ENCODE data around the gene HNF1B.

- TF ChIP-seq ZNF70 (CRISPR knock-in tag; IDR thresholded peaks at IDR 0.05) (no peak), TOX (CRISPR knock-in tag; IDR thresholded peaks at IDR 0.05; ENCODE audit: borderline replicate concordance) (no peak), CREB5 (CRISPR knock-in tag; IDR thresholded peaks at IDR 0.05; ENCODE audit: low read depth) (no peak), CSRNP3 (CRISPR knock-in tag; IDR thresholded peaks at IDR 0.05) (no peak), RARB (CRISPR knock-in tag; IDR thresholded peaks at IDR 0.05) (no peak), ZFP30 (CRISPR knock-in tag; IDR thresholded peaks at IDR 0.05) (no peak), ESRRG (CRISPR knock-in tag; IDR thresholded peaks at IDR 0.05) (no peak), OSR1 (CRISPR knock-in tag; IDR thresholded peaks at IDR 0.05) (no peak), PPARA (CRISPR knock-in tag; IDR thresholded peaks at IDR 0.05; ENCODE audit: borderline replicate concordance) (no peak), ZFP3 (CRISPR knock-in tag; IDR thresholded peaks at IDR 0.05) (no peak), ARNTL (CRISPR knock-in tag; IDR thresholded peaks at IDR 0.05; ENCODE audit: borderline replicate concordance, low read depth) (no peak), ZNF565 (CRISPR knock-in tag; conservative IDR thresholded peaks at IDR 0.05; ENCODE audit: low read depth) (no peak), BACH2 (CRISPR knock-in tag; IDR thresholded peaks at IDR 0.05; ENCODE audit: borderline replicate concordance) (no peak)
- TF ChIP-seq, protein P1, sequence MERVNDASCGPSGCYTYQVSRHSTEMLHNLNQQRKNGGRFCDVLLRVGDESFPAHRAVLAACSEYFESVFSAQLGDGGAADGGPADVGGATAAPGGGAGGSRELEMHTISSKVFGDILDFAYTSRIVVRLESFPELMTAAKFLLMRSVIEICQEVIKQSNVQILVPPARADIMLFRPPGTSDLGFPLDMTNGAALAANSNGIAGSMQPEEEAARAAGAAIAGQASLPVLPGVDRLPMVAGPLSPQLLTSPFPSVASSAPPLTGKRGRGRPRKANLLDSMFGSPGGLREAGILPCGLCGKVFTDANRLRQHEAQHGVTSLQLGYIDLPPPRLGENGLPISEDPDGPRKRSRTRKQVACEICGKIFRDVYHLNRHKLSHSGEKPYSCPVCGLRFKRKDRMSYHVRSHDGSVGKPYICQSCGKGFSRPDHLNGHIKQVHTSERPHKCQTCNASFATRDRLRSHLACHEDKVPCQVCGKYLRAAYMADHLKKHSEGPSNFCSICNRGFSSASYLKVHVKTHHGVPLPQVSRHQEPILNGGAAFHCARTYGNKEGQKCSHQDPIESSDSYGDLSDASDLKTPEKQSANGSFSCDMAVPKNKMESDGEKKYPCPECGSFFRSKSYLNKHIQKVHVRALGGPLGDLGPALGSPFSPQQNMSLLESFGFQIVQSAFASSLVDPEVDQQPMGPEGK (CRISPR knock-in tag; IDR thresholded peaks at IDR 0.05; ENCODE audit: borderline replicate concordance): no peak
Observed at GRCh38 chr17:37789771-37790541, 45.1 kb upstream of the HNF1B start.

Measured in SK-N-SH treated with all-trans-retinoic acid at 6 μM for 48 hours (cell line).